Neural cell (in vitro differentiated cells): ENCODE data around the gene KCNA2. TPM values are rescaled to one million over a fixed set of nuclear protein-coding genes. Genes with fewer than 3 reads are reported as not detected.

Experiments used
- H2AFZ ChIP-seq: fragments of 200-600, 300-800 bp; sonication (generic), shearing (Covaris generic); 2 replicates; pipeline ENCODE4 v1.6.0; 2014; ENCODE audit warnings: low read depth, mild to moderate bottlenecking, antibody characterized with exemption, low read length, moderate library complexity
- H3F3A ChIP-seq: fragments of 200-600 bp; shearing (Covaris generic); 2 replicates; pipeline ENCODE4 v1.6.1; 2016; ENCODE audit warnings: mild to moderate bottlenecking, moderate library complexity, mixed read lengths, antibody characterized with exemption, low read length; ENCODE audit not compliant: insufficient read depth, poor library complexity, severe bottlenecking
- H3K27ac ChIP-seq: fragments of 200-600, 300-800 bp; sonication (generic), shearing (Covaris generic); 2 replicates; pipeline ENCODE4 v1.5.1; 2014; ENCODE audit warnings: mild to moderate bottlenecking, low read length, moderate library complexity
- H3K27me3 ChIP-seq: fragments of 300-800, 200-600 bp; sonication (generic), shearing (Covaris generic); 2 replicates; pipeline ENCODE4 v1.6.0; 2014; ENCODE audit warnings: mild to moderate bottlenecking, low read depth, low read length, moderate library complexity; ENCODE audit not compliant: insufficient read depth
- H3K36me3 ChIP-seq: fragments of 300-800, 200-600 bp; sonication (generic), shearing (Covaris generic); 2 replicates; pipeline ENCODE4 v1.5.1; 2014; ENCODE audit warnings: mild to moderate bottlenecking, antibody characterized with exemption, low read length, moderate library complexity; ENCODE audit not compliant: insufficient read depth
- H3K4me2 ChIP-seq: fragments of 300-800, 200-600 bp; sonication (generic), shearing (Covaris generic); 2 replicates; pipeline ENCODE4 v1.6.0; 2014; ENCODE audit warnings: mild to moderate bottlenecking, low read length
- H3K4me3 ChIP-seq: fragments of 300-800, 200-600 bp; sonication (generic), shearing (Covaris generic); 2 replicates; pipeline ENCODE4 v1.5.1; 2014; ENCODE audit warnings: mild to moderate bottlenecking, low read length, moderate library complexity
- H3K79me2 ChIP-seq: fragments of 200-600 bp; shearing (Covaris generic); replicated peaks from 2 replicates; pipeline ENCODE4 v1.6.0; 2014; ENCODE audit warnings: mild to moderate bottlenecking, low read length, moderate library complexity; ENCODE audit not compliant: insufficient read depth
- H3K9ac ChIP-seq: fragments of 300-800, 200-600 bp; sonication (generic), shearing (Covaris generic); 2 replicates; pipeline ENCODE4 v1.6.1; 2016; ENCODE audit warnings: mild to moderate bottlenecking, low read length, mixed read lengths
- H3K9me2 ChIP-seq: fragments of 200-600 bp; shearing (Covaris generic); 2 replicates; pipeline ENCODE4 v1.6.1; 2016; ENCODE audit warnings: mild to moderate bottlenecking, low read length, mixed read lengths; ENCODE audit not compliant: insufficient read depth
- H3K9me3 ChIP-seq: fragments of 200-600, 300-800 bp; sonication (generic), shearing (Covaris generic); 2 replicates; pipeline ENCODE4 v1.6.1; 2016; ENCODE audit warnings: mild to moderate bottlenecking, mixed run types, low read length, moderate library complexity, mixed read lengths
- H4K20me1 ChIP-seq: fragments of 200-600 bp; shearing (Covaris generic); 2 replicates; pipeline ENCODE4 v1.6.1; 2016; ENCODE audit warnings: mild to moderate bottlenecking, mixed run types; ENCODE audit not compliant: insufficient read depth
- CTCF ChIP-seq: fragments of 450-650 bp; IDR thresholded peaks from 2 replicates; pipeline ENCODE4 v1.5.1; 2014; ENCODE audit warnings: antibody characterized with exemption, mild to moderate bottlenecking, moderate library complexity; ENCODE audit not compliant: poor library complexity, severe bottlenecking
- EP300 ChIP-seq: fragments of 450-650 bp; conservative IDR thresholded peaks from 2 replicates; pipeline ENCODE4 v1.6.1; 2014; ENCODE audit warnings: antibody characterized with exemption, mild to moderate bottlenecking, moderate library complexity; ENCODE audit not compliant: poor library complexity, severe bottlenecking
- EZH2 ChIP-seq: fragments of 200-600, 300-800 bp; shearing (Covaris generic), sonication (generic); IDR thresholded peaks from 2 replicates; pipeline ENCODE4 v1.6.1; 2014; ENCODE audit warnings: antibody characterized with exemption, low read length, borderline replicate concordance, mild to moderate bottlenecking; ENCODE audit not compliant: insufficient read depth, poor library complexity, severe bottlenecking
- MXI1 ChIP-seq: fragments of 450-650 bp; conservative IDR thresholded peaks from 2 replicates; pipeline ENCODE4 v1.6.1; 2014; ENCODE audit warnings: antibody characterized with exemption, mild to moderate bottlenecking; ENCODE audit not compliant: poor library complexity, severe bottlenecking
- POLR2AphosphoS5 ChIP-seq: IDR thresholded peaks from 2 replicates; pipeline ENCODE4 v1.6.1; 2012
- RAD21 ChIP-seq: fragments of 450-650 bp; conservative IDR thresholded peaks from 2 replicates; pipeline ENCODE4 v1.6.1; 2014; ENCODE audit warnings: antibody characterized with exemption, mild to moderate bottlenecking, moderate library complexity
- REST ChIP-seq: IDR thresholded peaks from 2 replicates; pipeline ENCODE4 v1.6.1; 2012; ENCODE audit warnings: borderline replicate concordance
- SMC3 ChIP-seq: fragments of 450-650 bp; conservative IDR thresholded peaks from 2 replicates; pipeline ENCODE4 v1.6.1; 2014; ENCODE audit warnings: antibody characterized with exemption, mild to moderate bottlenecking, moderate library complexity; ENCODE audit not compliant: poor library complexity
- polyA minus RNA-seq: library from RNA; depleted of rRNA, polyadenylated mRNA; stranded (reverse); fragments of >200 nt; gene quantifications from 2 replicates; pipeline ENCODE4 v1.2.3, GENCODE V29; 2014
- polyA plus RNA-seq: library from polyadenylated mRNA; depleted of rRNA; stranded (reverse); fragments of >200 nt; gene quantifications from 2 replicates; pipeline ENCODE4 v1.2.3, GENCODE V29; 2014

The KCNA2 gene
- 3.4 and 4.0 TPM in 2 replicates for polyA plus RNA-seq
- polyA minus RNA-seq, result 7.3 and 8.7 TPM in 2 replicates

- H3K9me3 ChIP-seq, result no peaks in the 10 kb centered on the region
- H3K4me3 ChIP-seq, result peak within 1 kb of the TSS; percentile 87
- TF ChIP-seq CTCF (no peak), SMC3 (no peak), EZH2 (no peak), MXI1 (peak; percentile 8), POLR2AphosphoS5 (peak; percentile 4)
- no peaks in the 10 kb centered on the region for H3K36me3 ChIP-seq
- H3K27ac ChIP-seq, result peak within 1 kb of the TSS; percentile 45
- H3K4me2 ChIP-seq, result peak within 1 kb of the TSS; percentile 96
- H4K20me1 ChIP-seq, result no peaks in the 10 kb centered on the region
- peak within 1 kb of the TSS; percentile 79 for H3K9ac ChIP-seq
- peaks cover 45% of the 10 kb centered on the region for H3K27me3 ChIP-seq
- H2AFZ ChIP-seq, result peak within 1 kb of the TSS; percentile 65
- H3K9me2 ChIP-seq, result no peaks in the 10 kb centered on the region
- H3K79me2 ChIP-seq, result no peaks in the 10 kb centered on the region
- no peaks in the 10 kb centered on the region for H3F3A ChIP-seq
Observed at GRCh38 chr1:110605901-110606656, at the start of gene KCNA2. KCNA2 (minus strand) TSS chr1:110606358; CDS start chr1:110604782, 1,576 bp downstream.

GRCh38 chr1:110650609-110651008 lies 44.5 kb upstream of the KCNA2 start:
- peak; percentile 83 for TF ChIP-seq POLR2AphosphoS5
- peak; percentile 9 for TF ChIP-seq CTCF
- no peak for TF ChIP-seq EZH2
- no peaks in the 10 kb centered on the region for H3K9me2 ChIP-seq
- no peak overlapping the region for H2AFZ ChIP-seq
- H3K79me2 ChIP-seq, result no peaks in the 10 kb centered on the region
- no peaks in the 10 kb centered on the region for H4K20me1 ChIP-seq
- H3K4me2 ChIP-seq, result no peak overlapping the region
- H3K4me3 ChIP-seq, result no peak overlapping the region
- H3K36me3 ChIP-seq, result no peaks in the 10 kb centered on the region
- no peaks in the 10 kb centered on the region for H3K27me3 ChIP-seq
- H3K9ac ChIP-seq, result no peak overlapping the region
- no peaks in the 10 kb centered on the region for H3F3A ChIP-seq
- no peak overlapping the region for H3K27ac ChIP-seq
- no peaks in the 10 kb centered on the region for H3K9me3 ChIP-seq

GRCh38 chr1:110648417-110648816 lies 42.3 kb upstream of the KCNA2 start:
- Histone ChIP-seq H3K4me2 (no peak overlapping the region), H2AFZ (no peak overlapping the region)
- no peak for TF ChIP-seq SMC3
- no peak for TF ChIP-seq REST
- no peak for TF ChIP-seq EP300
- no peak for TF ChIP-seq RAD21
- no peak for TF ChIP-seq EZH2
- TF ChIP-seq MXI1, result no peak

More at GRCh38 chr1:110648417-110648816, 42.3 kb upstream of the KCNA2 start:
- no peaks in the 10 kb centered on the region for H3F3A ChIP-seq
- H3K9ac ChIP-seq, result no peak overlapping the region
- H3K79me2 ChIP-seq, result no peaks in the 10 kb centered on the region
- no peaks in the 10 kb centered on the region for H3K9me3 ChIP-seq
- no peak overlapping the region for H3K27ac ChIP-seq
- H3K27me3 ChIP-seq, result no peaks in the 10 kb centered on the region
- H3K36me3 ChIP-seq, result no peaks in the 10 kb centered on the region
- no peak overlapping the region for H3K4me3 ChIP-seq
- H3K9me2 ChIP-seq, result no peaks in the 10 kb centered on the region
- no peaks in the 10 kb centered on the region for H4K20me1 ChIP-seq
